Pulmonary artery endothelial cell (primary cell): ENCODE data around the gene PODXL2. TPM values are rescaled to one million over a fixed set of nuclear protein-coding genes. Genes with fewer than 3 reads are reported as not detected.

Experiments used
- DNase-seq: peaks from one replicate; pipeline ENCODE4 v3.0.0-alpha.2; 2011; ENCODE audit warnings: low read depth, low spot score
- total RNA-seq: library from RNA; depleted of rRNA; stranded (reverse); fragments of >200 nt; gene quantifications from 2 replicates; pipeline ENCODE4 v1.2.3, GENCODE V29; 2014

PODXL2 gene
- total RNA-seq, 1 donor from 2014 or later: 6.0 TPM

- no peak for DNase-seq
Observed at GRCh38 chr3:127629467-127630403, 750 bp downstream of the PODXL2 start.

GRCh38 chr3:127630811-127631714, 2.1 kb downstream of the PODXL2 start:
- no peak for DNase-seq

GRCh38 chr3:127632035-127632820, 3.2 kb downstream of the PODXL2 start:
- no peak for DNase-seq

GRCh38 chr3:127634653-127635052, 5.7 kb downstream of the PODXL2 start:
- no peak for DNase-seq

- no peak for DNase-seq
Observed at GRCh38 chr3:127637546-127637945, 8.6 kb downstream of the PODXL2 start.

GRCh38 chr3:127637971-127638370, 9.0 kb downstream of the PODXL2 start:
- DNase-seq: no peak

GRCh38 chr3:127639173-127640041, 10.4 kb downstream of the PODXL2 start:
- no peak for DNase-seq

GRCh38 chr3:127640042-127640355, 11.0 kb downstream of the PODXL2 start:
- no peak for DNase-seq

- no peak for DNase-seq
Observed at GRCh38 chr3:127644641-127645370, 15.8 kb downstream of the PODXL2 start.

- no peak for DNase-seq
Observed at GRCh38 chr3:127645371-127646015, 16.5 kb downstream of the PODXL2 start.

- DNase-seq: no peak
Observed at GRCh38 chr3:127646501-127647046, 17.6 kb downstream of the PODXL2 start.

GRCh38 chr3:127647166-127647844, 18.3 kb downstream of the PODXL2 start:
- no peak for DNase-seq

- no peak for DNase-seq
Observed at GRCh38 chr3:127647845-127648204, 18.8 kb downstream of the PODXL2 start.

- no peak for DNase-seq
Observed at GRCh38 chr3:127650236-127650635, 21.3 kb downstream of the PODXL2 start.

- DNase-seq: no peak
Observed at GRCh38 chr3:127651516-127652172, 22.7 kb downstream of the PODXL2 start.

- no peak for DNase-seq
Observed at GRCh38 chr3:127652246-127652995, 23.4 kb downstream of the PODXL2 start.

- no peak for DNase-seq
Observed at GRCh38 chr3:127654374-127654773, 25.4 kb downstream of the PODXL2 start.
